Mesenteric fat pad (tissue), 1 donor: Measurements from ENCODE around the gene CLRN3. TPM values are rescaled to one million over a fixed set of nuclear protein-coding genes. Genes with fewer than 3 reads are reported as not detected.

ENCODE experiments used
- DNase-seq: peaks from one replicate; pipeline ENCODE4 v3.0.0-alpha.2; 2020; ENCODE audit warnings: low spot score
- total RNA-seq: library from RNA; stranded (reverse); fragmentation: NEBNext Ultra II Directional; extraction: Animal tissue kit (Norgen Biotek cat#: 25700); gene quantifications from one replicate; pipeline ENCODE4 v1.2.1, GENCODE V29; 2021
- donor health status: DM: yes; HTN: yes; CAD: no.

The CLRN3 gene
- total RNA-seq, 1 donor from 2014 or later, result 0.29 TPM

DNA sequence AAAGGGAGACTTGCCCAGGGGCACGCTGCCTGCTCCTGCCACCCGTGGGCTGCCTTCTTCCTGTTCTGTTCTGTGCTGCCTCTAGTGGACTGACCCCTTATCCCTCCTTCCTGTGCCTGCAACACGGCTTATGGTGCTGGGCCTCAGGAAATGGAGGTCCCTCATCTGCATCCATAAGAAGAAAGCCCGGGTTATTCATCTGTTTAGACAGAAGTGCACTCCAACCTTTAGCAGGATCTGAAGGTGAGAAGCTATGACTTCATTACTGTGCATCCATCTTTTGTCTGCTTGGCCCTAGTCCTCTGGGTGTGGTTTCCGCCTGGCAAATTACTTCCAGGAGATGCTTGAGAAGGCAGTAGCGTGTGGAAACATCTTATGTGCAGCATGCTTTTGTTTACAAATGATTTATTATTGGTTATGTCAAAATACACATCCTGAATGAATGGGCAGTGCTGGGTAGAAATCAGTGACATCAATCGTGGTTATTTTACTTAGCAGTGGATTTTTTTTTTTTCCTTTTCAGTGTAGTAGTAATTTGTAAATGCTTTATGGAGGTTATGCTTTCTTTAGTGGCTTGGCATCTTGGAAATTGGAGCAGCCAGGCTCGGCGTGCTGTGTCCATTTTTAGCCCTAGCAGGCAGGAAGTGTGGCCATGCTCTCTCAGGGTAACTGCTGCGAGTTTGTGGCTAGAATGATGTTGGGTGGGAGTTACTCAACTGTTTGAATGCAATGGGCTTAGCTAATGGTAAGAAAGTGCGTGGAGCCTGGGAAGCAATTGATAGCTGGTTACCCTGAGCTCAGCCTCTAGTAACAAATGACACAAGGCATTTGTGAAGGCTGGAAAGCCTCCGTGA, 26.9 kb upstream of the CLRN3 start:
- DNase-seq, result no peak

GRCh38 chr10:127918572-127918971, 25.8 kb upstream of the CLRN3 start:
- no peak for DNase-seq

GRCh38 chr10:127916826-127917225, 24.1 kb upstream of the CLRN3 start:
- no peak for DNase-seq

GRCh38 chr10:127915324-127915723, 22.6 kb upstream of the CLRN3 start:
- DNase-seq, result no peak

GRCh38 chr10:127913368-127913759, 20.6 kb upstream of the CLRN3 start:
- no peak for DNase-seq

DNA sequence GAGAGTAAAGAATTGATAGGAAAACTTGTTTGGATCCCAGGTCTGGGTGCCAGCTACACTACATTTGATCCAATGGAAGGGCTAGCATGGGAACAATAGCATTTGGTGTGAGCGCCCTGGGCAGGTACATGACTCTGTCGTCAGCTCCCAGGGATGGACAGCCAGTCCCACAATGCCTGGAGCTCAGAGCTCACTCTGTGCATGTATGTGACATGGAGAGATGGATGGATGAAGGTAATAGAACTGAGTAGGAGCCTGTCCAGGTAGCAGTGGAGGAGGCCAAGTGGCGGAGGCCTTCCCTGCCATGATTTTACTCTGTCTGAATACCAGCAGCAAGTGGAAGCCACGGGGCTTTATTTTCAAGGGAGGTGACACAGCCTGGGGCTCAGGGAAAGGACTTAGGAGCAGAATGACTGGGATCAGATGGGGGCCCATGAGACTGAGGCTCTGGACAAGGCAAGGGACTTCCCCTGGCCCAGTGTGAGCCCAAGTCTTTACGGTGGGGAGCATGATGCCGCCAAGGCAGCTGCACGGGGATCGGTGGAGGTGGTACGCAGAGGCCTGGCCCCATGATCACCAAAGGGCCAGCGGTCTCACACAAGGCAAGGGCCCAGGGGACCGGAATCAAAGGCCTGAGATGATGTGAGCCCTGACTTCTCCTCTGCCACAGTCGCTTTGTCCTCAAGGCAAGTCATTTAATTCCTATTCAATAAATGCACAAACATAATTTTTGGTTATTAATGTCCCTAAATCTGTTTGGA, 20.0 kb upstream of the CLRN3 start:
- DNase-seq, result no peak

GRCh38 chr10:127911867-127912257, 19.1 kb upstream of the CLRN3 start:
- no peak for DNase-seq

DNA sequence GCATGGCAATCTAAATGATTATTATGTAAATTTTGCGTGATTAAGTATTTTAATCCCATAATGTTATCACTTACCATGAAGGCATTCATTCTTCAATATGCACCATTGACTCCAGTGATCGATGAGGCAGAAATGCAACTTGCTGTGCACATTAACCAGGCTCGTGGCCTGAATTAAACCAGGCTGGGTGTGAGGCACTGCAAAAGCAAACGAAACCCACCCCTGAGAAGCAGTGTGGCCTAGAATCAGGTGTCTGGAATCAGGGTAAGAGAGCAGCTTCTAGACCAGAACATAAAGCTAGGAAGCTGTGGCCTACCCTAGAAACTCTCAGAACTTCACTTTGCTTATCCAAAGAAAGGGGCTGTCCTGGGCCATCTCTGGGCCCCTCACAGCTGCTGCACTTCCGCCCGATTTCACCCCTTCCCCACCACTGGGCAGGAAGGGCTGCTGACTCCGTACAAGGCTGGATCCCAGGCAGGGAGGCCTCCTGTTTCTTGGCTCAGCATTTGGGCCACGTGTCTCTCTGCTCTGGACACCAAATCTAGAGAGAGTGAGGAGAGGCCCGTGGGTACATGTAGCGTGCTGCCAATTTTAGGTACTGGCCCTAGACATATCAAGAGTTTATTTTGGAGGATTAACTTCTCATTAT, 18.6 kb upstream of the CLRN3 start:
- DNase-seq, result no peak

- no peak for DNase-seq
Observed at GRCh38 chr10:127910464-127910770, 17.7 kb upstream of the CLRN3 start.

DNA sequence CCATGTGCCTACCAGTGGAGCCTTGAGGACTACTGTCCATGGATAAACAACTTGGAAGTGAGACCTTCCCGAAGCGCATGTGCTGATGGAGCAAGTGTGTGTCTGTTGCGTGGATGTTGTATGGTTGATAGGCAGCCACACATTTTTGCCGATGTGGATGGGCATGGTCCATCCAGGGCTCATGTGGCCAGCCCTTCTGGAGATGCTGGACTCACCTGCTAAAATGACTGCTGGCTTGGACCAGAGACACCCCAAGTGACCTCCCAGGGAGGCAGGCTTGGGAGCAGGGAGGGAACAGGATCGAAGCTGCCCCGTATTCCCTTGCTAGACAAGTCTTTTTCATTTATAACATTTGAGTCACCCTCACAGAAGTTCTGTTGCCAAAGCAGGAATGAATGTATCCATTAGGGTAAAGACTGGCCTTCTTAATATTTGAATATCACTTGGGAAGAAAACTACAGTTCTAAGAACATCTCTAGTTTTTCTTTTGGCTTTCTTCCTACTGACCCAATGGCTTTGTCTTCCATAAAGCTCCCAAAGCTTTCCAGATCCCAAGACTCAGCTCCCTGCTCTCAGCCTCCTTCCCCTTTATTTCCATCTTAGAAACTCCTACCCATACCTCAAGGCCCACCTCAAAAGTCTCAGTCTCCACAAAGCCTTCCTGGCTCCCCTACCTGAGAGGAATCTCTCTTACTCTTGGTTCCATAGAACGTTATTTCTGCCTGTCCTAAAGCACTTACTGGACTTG, 17.1 kb upstream of the CLRN3 start:
- DNase-seq, result no peak

GRCh38 chr10:127908959-127909267, 16.2 kb upstream of the CLRN3 start:
- no peak for DNase-seq

DNA sequence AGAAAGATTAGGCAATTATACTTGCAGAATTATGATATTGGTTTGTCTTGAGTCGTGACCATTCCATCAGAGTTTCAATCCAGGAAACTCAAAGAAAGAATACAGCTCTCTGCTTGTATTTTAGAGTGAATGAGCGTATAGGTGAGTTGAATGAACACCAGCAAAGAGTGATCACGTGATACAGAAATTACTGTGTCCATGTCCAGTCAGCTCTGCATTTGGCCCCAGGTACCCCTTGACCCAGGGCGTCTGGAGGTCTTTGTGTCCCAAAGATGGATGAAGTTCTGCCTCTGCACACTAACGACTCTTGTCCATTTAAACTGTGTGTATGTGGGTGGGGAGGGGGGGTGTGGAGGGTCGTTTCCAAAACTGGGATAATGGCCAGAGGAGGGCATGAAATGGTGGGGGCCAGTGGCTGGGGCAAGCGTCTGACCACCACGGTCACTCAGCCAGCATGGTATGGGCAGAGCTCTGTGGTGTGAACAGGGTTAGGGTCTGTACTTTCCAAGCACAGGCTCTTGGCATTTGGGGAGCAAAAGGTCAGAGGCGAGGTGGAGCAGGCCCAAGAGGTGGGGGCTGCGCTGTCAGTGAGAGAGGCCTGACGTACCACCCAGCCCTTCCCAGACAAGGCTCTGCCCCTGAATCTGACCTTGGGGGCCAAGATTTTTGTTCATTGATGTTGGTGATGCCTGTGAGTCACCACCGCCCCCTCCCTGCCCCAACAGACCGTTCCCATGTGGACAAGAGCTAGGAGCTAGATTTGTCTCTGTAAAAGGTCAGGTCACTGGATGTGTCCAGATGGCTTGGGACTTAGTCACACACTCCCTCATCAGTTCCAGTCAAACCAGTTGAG, 15.6 kb upstream of the CLRN3 start:
- DNase-seq, result no peak

- DNase-seq, result no peak
Observed at GRCh38 chr10:127907411-127908105, 14.8 kb upstream of the CLRN3 start.

DNA sequence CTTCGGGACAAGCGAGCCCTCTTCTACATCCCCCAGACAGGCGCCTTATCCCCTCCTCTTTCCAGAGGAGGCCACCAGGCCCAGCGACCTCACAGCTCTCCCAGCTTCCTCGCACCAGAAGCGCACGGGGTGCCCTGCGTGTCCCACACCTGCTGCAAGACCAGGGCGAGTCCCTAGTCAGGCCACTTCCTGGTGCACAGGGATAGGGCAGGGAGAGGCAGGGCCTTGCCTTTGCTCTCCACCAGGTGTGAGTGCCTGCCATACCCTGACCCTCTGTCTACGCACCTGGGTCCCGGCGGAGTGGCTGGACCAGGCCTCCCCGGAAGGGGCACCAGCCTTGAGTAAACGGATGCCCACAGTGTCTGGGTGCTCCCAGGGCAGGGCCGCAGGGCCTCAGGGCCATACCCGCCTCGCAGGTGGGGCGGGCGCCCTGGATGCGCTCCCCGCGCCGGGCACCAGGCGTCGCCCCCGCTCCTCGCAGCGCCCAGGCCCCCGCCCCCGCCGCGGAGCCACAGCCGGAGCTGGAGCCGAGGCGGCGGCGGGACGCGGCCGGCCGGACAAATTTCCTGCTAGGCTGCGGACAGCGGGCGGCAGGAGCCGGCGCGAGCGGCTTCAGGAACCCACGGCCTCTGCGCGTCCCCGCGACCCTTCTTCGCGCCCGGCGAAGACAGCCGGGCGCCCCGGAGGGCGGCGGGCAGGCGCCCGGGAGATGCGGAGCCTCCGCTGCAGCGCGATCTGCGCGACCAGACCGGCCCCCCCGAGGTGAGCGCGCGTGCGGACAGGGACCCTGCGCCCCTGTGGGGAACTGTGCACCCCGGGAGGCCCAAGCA, 14.0 kb upstream of the CLRN3 start, which contains the start of gene PTPRE:
Gene PTPRE (plus strand): TSS at position 556 of the 830 bp plus-strand sequence. CDS start 133,779 bp downstream, outside the sequence.
- DNase-seq, result peak; percentile 94

GRCh38 chr10:127905848-127906261, 13.1 kb upstream of the CLRN3 start:
- no peak for DNase-seq

DNA sequence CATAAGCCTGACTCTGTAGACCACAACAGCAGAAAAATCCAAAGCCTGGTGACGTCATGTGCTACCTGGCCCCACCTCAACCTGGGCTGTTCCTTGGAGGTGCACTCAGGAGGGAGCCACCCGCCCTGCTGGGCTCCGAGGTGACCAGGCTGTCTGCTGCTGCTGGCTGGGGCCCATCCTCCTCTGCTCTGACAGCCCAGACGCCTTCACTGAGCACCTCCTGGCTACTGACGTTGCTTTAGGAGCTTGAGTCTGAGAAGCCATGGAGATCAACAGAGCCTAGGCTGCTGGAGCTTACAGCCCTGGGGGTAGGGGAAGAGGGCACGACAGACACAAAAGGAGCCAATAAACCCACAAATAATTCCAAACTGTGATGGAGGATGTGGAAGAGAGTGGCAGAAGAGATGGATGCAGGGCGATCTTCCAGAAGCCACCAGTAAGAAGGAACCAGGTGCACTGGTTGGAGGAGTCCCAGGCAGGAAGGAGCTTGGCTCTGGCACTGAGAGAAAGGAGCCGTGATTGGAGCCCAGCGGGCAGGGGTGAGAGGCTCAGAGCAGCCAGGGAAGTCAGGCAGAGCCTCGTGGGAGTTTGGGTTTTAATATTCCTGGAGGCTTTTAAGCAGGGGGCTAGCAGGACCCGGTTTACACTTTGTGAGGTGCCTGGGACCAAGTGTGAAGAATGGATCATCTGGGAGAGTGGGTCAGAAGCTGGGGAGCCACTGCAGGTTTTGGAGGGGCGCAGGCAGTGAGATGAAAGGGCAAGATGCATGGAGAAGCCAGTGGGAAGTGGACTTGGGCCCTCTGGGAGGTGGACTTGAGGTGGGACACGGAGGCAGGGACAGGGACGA, 12.5 kb upstream of the CLRN3 start:
- no peak for DNase-seq

- DNase-seq, result no peak
Observed at GRCh38 chr10:127904311-127905000, 11.7 kb upstream of the CLRN3 start.
